HEK293 (cell line): ENCODE measurements around the gene PIGR.

ENCODE experiments used
- CTCF ChIA-PET: fragments of 350-600 bp; formaldehyde crosslinking; extraction: SDS; loops from one replicate; lab custom pipeline; 2021; ENCODE audit warnings: antibody characterized with exemption; lab: Yijun Ruan, JAX
- POLR2A ChIA-PET: fragments of 300-600 bp; formaldehyde crosslinking; extraction: SDS; loops from one replicate; lab custom pipeline; 2020; ENCODE audit warnings: antibody characterized with exemption, inconsistent platforms; lab: Yijun Ruan, JAX
- H3K27ac ChIP-seq: fragments of 200-500 bp; sonication (Bioruptor generic); 2 replicates; pipeline ENCODE4 v1.5.1; 2014; ENCODE audit warnings: low read depth, low read length, control low read depth, inconsistent platforms; ENCODE audit errors: extremely low read depth
- H3K36me3 ChIP-seq, 2 experiments: fragments of 200-500 bp in 1 of 2; sonication (Bioruptor generic) in 1 of 2; 1 replicate in 1 of 2; 2 replicates in 1 of 2; pipeline ENCODE4 v1.5.1; 2014 to 2017; ENCODE audit warnings: inconsistent platforms in 2 of 2, low read length in 2 of 2; ENCODE audit not compliant: control insufficient read depth in 2 of 2, insufficient read depth in 1 of 2
- H3K4me1 ChIP-seq: fragments of 200-500 bp; sonication (Bioruptor generic); 2 replicates; pipeline ENCODE4 v1.5.1; 2014; ENCODE audit warnings: mild to moderate bottlenecking, low read length, inconsistent platforms; ENCODE audit not compliant: control insufficient read depth, insufficient read depth
- H3K4me3 ChIP-seq: 2 replicates; pipeline ENCODE4 v1.5.1; 2011; ENCODE audit warnings: low read depth, mild to moderate bottlenecking, control low read depth, low read length, moderate library complexity
- H3K9me3 ChIP-seq: fragments of 200-500 bp; sonication (Bioruptor generic); 2 replicates; pipeline ENCODE4 v1.5.1; 2014; ENCODE audit warnings: low read depth, low read length, inconsistent platforms; ENCODE audit not compliant: control insufficient read depth, insufficient read depth
- EGR2 ChIP-seq: fragments of 450-650 bp; formaldehyde crosslinking; IDR thresholded peaks from 2 replicates; pipeline ENCODE4 v1.5.1; 2016; ENCODE audit warnings: low read depth, missing biosample characterization, missing genetic modification characterization
- GLI2 ChIP-seq: fragments of 450-650 bp; formaldehyde crosslinking; IDR thresholded peaks from 2 replicates; pipeline ENCODE4; 2017; ENCODE audit warnings: missing biosample characterization, missing genetic modification characterization, low read depth, borderline replicate concordance
- GLIS1 ChIP-seq: fragments of 450-650 bp; formaldehyde crosslinking; IDR thresholded peaks from 2 replicates; pipeline ENCODE4 v1.5.1; 2016; ENCODE audit warnings: missing biosample characterization, missing genetic modification characterization
- KLF1 ChIP-seq: fragments of 450-650 bp; formaldehyde crosslinking; IDR thresholded peaks from 2 replicates; pipeline ENCODE4 v1.5.1; 2016; ENCODE audit warnings: missing biosample characterization, missing genetic modification characterization
- KLF16 ChIP-seq: fragments of 450-650 bp; formaldehyde crosslinking; IDR thresholded peaks from 2 replicates; pipeline ENCODE4 v1.5.1; 2017; ENCODE audit warnings: missing biosample characterization, missing genetic modification characterization
- PBX3 ChIP-seq: sonication (generic); formaldehyde crosslinking; IDR thresholded peaks from 2 replicates; pipeline ENCODE4 v1.8.1; 2022; ENCODE audit warnings: mild to moderate bottlenecking, moderate library complexity, missing genetic modification reagents
- RBAK ChIP-seq: fragments of 450-650 bp; formaldehyde crosslinking; IDR thresholded peaks from 2 replicates; pipeline ENCODE4 v1.5.1; 2016; ENCODE audit warnings: missing biosample characterization, missing genetic modification characterization
- SALL2 ChIP-seq: fragments of 450-650 bp; formaldehyde crosslinking; IDR thresholded peaks from 2 replicates; pipeline ENCODE4 v1.5.0; 2017; ENCODE audit warnings: missing biosample characterization, mild to moderate bottlenecking, missing genetic modification characterization, borderline replicate concordance
- SP7 ChIP-seq: fragments of 450-650 bp; formaldehyde crosslinking; IDR thresholded peaks from 2 replicates; pipeline ENCODE4 v1.5.1; 2016; ENCODE audit warnings: missing biosample characterization, missing genetic modification characterization
- TRIM28 ChIP-seq: IDR thresholded peaks from 2 replicates; pipeline ENCODE4 v1.6.1; 2011; ENCODE audit warnings: low read length, control low read depth, borderline replicate concordance
- ZBTB10 ChIP-seq: fragments of 450-650 bp; formaldehyde crosslinking; IDR thresholded peaks from 2 replicates; pipeline ENCODE4 v1.5.1; 2016; ENCODE audit warnings: missing biosample characterization, missing genetic modification characterization
- ZBTB7A ChIP-seq: fragments of 450-650 bp; formaldehyde crosslinking; IDR thresholded peaks from 2 replicates; pipeline ENCODE4 v1.5.1; 2016; ENCODE audit warnings: low read depth, missing biosample characterization, missing genetic modification characterization
- ZIC2 ChIP-seq: fragments of 450-650 bp; formaldehyde crosslinking; IDR thresholded peaks from 2 replicates; pipeline ENCODE4 v1.5.1; 2016; ENCODE audit warnings: missing biosample characterization, missing genetic modification characterization
- ZNF114 ChIP-seq: fragments of 450-650 bp; formaldehyde crosslinking; IDR thresholded peaks from 2 replicates; pipeline ENCODE4 v1.5.0; 2017; ENCODE audit warnings: missing biosample characterization, missing genetic modification characterization
- ZNF138 ChIP-seq: fragments of 450-650 bp; formaldehyde crosslinking; IDR thresholded peaks from 2 replicates; pipeline ENCODE4 v1.5.1; 2016; ENCODE audit warnings: missing biosample characterization, missing genetic modification characterization, borderline replicate concordance
- ZNF184 ChIP-seq: fragments of 450-650 bp; IDR thresholded peaks from 2 replicates; pipeline ENCODE4 v1.5.1; 2018; ENCODE audit warnings: missing biosample characterization, mild to moderate bottlenecking, missing genetic modification characterization
- ZNF26 ChIP-seq: fragments of 450-650 bp; formaldehyde crosslinking; IDR thresholded peaks from 2 replicates; pipeline ENCODE4 v1.5.1; 2016; ENCODE audit warnings: missing biosample characterization, missing genetic modification characterization
- ZNF362 ChIP-seq: fragments of 450-650 bp; formaldehyde crosslinking; IDR thresholded peaks from 2 replicates; pipeline ENCODE4 v1.5.1; 2016; ENCODE audit warnings: missing biosample characterization, missing genetic modification characterization
- ZNF391 ChIP-seq: fragments of 450-650 bp; formaldehyde crosslinking; IDR thresholded peaks from 2 replicates; pipeline ENCODE4 v1.5.1; 2016; ENCODE audit warnings: low read depth, missing biosample characterization, missing genetic modification characterization, borderline replicate concordance
- ZNF561 ChIP-seq: fragments of 450-650 bp; IDR thresholded peaks from 2 replicates; pipeline ENCODE4 v1.5.1; 2018; ENCODE audit warnings: missing biosample characterization, missing genetic modification characterization, borderline replicate concordance
- ZNF621 ChIP-seq: fragments of 450-650 bp; formaldehyde crosslinking; IDR thresholded peaks from 2 replicates; pipeline ENCODE4 v1.5.1; 2017; ENCODE audit warnings: missing biosample characterization, missing genetic modification characterization
- ZNF664 ChIP-seq: fragments of 450-650 bp; formaldehyde crosslinking; IDR thresholded peaks from 2 replicates; pipeline ENCODE4 v1.5.1; 2016; ENCODE audit warnings: missing biosample characterization, missing genetic modification characterization
- ZNF747 ChIP-seq: fragments of 450-650 bp; formaldehyde crosslinking; IDR thresholded peaks from 2 replicates; pipeline ENCODE4 v1.5.1; 2016; ENCODE audit warnings: missing biosample characterization, missing genetic modification characterization
- ZNF776 ChIP-seq: fragments of 450-650 bp; formaldehyde crosslinking; IDR thresholded peaks from 2 replicates; pipeline ENCODE4 v1.5.0; 2017; ENCODE audit warnings: missing biosample characterization, missing genetic modification characterization, borderline replicate concordance
- ZNF791 ChIP-seq: fragments of 450-650 bp; formaldehyde crosslinking; IDR thresholded peaks from 2 replicates; pipeline ENCODE4 v1.5.1; 2016; ENCODE audit warnings: missing biosample characterization, missing genetic modification characterization
- ZNF837 ChIP-seq: fragments of 450-650 bp; formaldehyde crosslinking; IDR thresholded peaks from 2 replicates; pipeline ENCODE4 v1.5.1; 2016; ENCODE audit warnings: missing biosample characterization, missing genetic modification characterization
- ZSCAN18 ChIP-seq: fragments of 450-650 bp; formaldehyde crosslinking; IDR thresholded peaks from 2 replicates; pipeline ENCODE4 v1.5.1; 2016; ENCODE audit warnings: missing biosample characterization, missing genetic modification characterization

The PIGR gene

GRCh38 chr1:206949641-206950040, 3.4 kb upstream of the PIGR start:
- no peaks in the 10 kb centered on the region for H3K4me1 ChIP-seq
- TF ChIP-seq ZNF26 = no peak
- TF ChIP-seq PBX3 (CRISPR knock-in tag) = no peak
- no peak for TF ChIP-seq ZNF664
- TF ChIP-seq ZNF621 = no peak
- no peak for TF ChIP-seq GLI2
- no peak for TF ChIP-seq ZNF391 (tag by site-specific recombination)
- TF ChIP-seq ZNF837 (tag by site-specific recombination) = no peak
- no peak for TF ChIP-seq ZNF362 (tag by site-specific recombination)
- no peak for TF ChIP-seq KLF1 (tag by site-specific recombination)
- TF ChIP-seq ZBTB7A (tag by site-specific recombination) = no peak
- TF ChIP-seq GLIS1 (tag by site-specific recombination) = no peak
- TF ChIP-seq ZNF561 (tag by site-specific recombination) = no peak
- no peak for TF ChIP-seq ZNF184
- H3K4me3 ChIP-seq = no peak overlapping the region
- H3K9me3 ChIP-seq = no peaks in the 10 kb centered on the region
- H3K27ac ChIP-seq = no peak overlapping the region
- ChIA-PET CTCF (interaction anchor here (2.8 kb wide), 1 partner anchor 14 kb away, joined by 13 read pairs; no protein-coding TSS in a partner anchor), POLR2A (no interaction called here)
- H3K36me3 ChIP-seq = no peaks in the 10 kb centered on the region

GRCh38 chr1:206949208-206949607, 2.9 kb upstream of the PIGR start:
- H3K27ac ChIP-seq = no peak overlapping the region
- POLR2A ChIA-PET = no interaction called here
- TF ChIP-seq ZNF391 (tag by site-specific recombination) = no peak
- no peak for TF ChIP-seq SP7
- TF ChIP-seq ZNF776 (tag by site-specific recombination) = no peak
- no peak for TF ChIP-seq ZNF114 (tag by site-specific recombination)
- TF ChIP-seq ZSCAN18 = no peak
- TF ChIP-seq TRIM28 = no peak
- no peak for TF ChIP-seq ZNF747
- no peak for TF ChIP-seq ZBTB10 (tag by site-specific recombination)
- TF ChIP-seq ZIC2 (tag by site-specific recombination) = no peak
- TF ChIP-seq ZNF138 (tag by site-specific recombination) = no peak
- no peak for TF ChIP-seq EGR2 (tag by site-specific recombination)
- no peak for TF ChIP-seq RBAK (tag by site-specific recombination)
- TF ChIP-seq SALL2 = no peak
- no peak for TF ChIP-seq KLF16 (tag by site-specific recombination)
- no peak for TF ChIP-seq ZNF791 (tag by site-specific recombination)

More at GRCh38 chr1:206949208-206949607, 2.9 kb upstream of the PIGR start:
- Histone ChIP-seq H3K4me3 (no peak overlapping the region), H3K9me3 (no peaks in the 10 kb centered on the region), H3K36me3 (no peaks in the 10 kb centered on the region), H3K4me1 (no peaks in the 10 kb centered on the region)
- CTCF ChIA-PET = interaction anchor here (2.8 kb wide), 1 partner anchor 13 kb away, joined by 13 read pairs; no protein-coding TSS in a partner anchor
